GM10266 (cell line): ENCODE data around the gene NPTX1.

Experiments
- DNase-seq: peaks from one replicate; pipeline ENCODE4 v3.0.0; 2012; ENCODE audit errors: extremely low spot score
- CTCF ChIP-seq: IDR thresholded peaks from 2 replicates; pipeline ENCODE4 v1.5.1; 2012; ENCODE audit warnings: mild to moderate bottlenecking, low read depth; ENCODE audit not compliant: control insufficient read depth, insufficient read depth; ENCODE audit errors: missing control alignments

Gene NPTX1

GRCh38 chr17:80432961-80433550 is 43.4 kb downstream of the NPTX1 start:
- DNase-seq = no peak
- TF ChIP-seq CTCF = no peak

- no peak for TF ChIP-seq CTCF
- DNase-seq = no peak
These were observed 44.0 kb downstream of the NPTX1 start for GRCh38 chr17:80432350-80432955.

- no peak for TF ChIP-seq CTCF
These were observed 44.9 kb downstream of the NPTX1 start for GRCh38 chr17:80431246-80432195.

GRCh38 chr17:80430446-80431245 is 45.8 kb downstream of the NPTX1 start:
- TF ChIP-seq CTCF = no peak
- no peak for DNase-seq

More at GRCh38 chr17:80431246-80432195, 44.9 kb downstream of the NPTX1 start:
- no peak for DNase-seq

GRCh38 chr17:80429356-80430275 is 46.8 kb downstream of the NPTX1 start:
- no peak for TF ChIP-seq CTCF
- no peak for DNase-seq

- no peak for DNase-seq
- TF ChIP-seq CTCF = no peak
These were observed 47.6 kb downstream of the NPTX1 start for GRCh38 chr17:80428796-80429195.
